ENCODE results near the gene NPC2.
A peak's percentile ranks its signal among the peaks of the same experiment; 100 is the strongest.

The NPC2 gene

DNA sequence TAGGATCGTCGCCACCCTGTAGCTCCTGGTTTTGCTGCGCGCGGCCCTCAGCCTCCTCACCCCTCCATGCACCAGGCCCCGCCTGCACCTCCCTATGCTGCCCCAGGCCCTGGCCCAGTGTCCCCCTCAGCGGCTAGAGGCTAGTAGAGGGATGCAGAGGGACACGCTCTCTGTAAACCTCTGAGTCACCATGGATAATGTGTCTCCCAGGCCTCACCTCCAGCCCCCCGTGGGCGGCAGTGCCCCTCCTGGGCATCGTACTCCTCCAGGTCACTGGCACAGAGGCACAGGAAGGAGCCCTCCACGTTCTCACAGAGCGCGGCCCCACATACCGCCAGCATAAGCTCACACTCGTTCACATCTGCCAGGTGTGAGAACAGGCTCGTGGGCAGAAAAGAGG lies 12.7 kb upstream of the NPC2 start:
- peak in 4 of 42 donors; percentile 6 to 26 (median 16) for DNase-seq
- intact Hi-C loops (cut with DNase I), result no loop called here

DNA sequence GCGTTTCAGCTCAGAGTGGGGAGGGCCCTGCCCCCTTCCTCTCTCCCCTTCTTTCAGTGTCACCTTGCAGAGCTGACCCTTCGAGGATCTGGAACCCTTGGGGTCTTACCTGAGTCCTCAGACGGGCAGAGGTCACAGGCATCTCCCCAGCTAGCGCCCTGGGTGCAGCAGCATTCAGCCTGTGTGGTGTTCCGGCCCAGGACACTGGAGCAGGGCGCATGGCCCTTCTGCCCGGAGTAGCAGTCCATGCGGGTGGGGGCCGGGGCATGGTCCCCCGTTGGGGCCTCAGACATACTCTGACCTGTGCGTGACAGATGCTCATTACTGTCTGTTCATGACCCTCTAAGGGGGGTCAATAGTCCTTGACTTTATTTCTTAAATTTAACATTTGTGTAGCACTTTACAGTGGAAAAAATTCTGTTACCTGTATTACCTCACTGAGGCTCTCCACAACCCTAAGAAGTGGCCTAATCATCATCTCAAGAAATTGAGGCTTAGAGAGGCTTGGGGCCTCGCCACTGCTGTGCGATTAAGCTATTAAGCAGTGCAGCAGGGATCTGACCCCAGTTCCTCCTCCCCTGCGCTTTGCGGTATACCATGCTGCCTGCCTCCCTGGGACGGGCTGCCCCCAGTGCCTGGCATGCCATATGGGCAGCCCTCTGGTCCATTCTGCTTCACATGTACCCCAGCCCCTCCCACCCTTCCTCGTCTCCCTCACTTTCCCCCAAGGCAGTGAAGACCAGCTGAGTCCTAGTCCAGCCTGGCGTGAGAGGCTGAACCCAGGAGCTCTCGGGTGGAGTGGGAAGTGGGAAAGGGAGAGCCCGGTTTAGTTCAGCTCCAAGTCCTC lies 12.0 kb upstream of the NPC2 start:
- peak in 6 of 42 donors; percentile 6 to 33 (median 17) for DNase-seq
- intact Hi-C loops (cut with DNase I), result loop anchor here (5.0 kb wide), 1 partner anchor 107 kb away; the partner anchor contains the start of gene LTBP2

DNA sequence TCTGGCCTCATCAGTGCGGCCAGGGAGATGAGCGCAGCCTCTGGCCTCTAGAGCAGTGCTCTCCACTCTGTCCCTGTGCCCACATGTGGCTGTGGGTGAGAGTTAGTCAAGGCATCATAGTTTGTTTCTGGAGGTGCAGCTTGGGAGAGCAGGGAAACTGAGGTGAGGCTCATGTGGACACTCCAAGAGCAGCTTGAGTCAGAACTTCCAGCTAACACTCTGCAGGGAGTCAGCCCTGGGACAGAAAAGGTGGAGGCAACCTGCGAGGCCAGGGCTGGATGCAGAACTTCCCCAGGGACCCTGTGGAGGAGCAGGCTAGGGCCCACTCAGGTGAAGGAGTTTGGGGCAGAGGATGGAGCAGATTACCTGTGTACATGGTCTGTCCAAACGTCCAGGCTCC lies 11.3 kb upstream of the NPC2 start:
- DNase-seq, result peak in 2 of 42 donors; percentile 6
- intact Hi-C loops (cut with DNase I), result loop anchor here (5.0 kb wide), 1 partner anchor 108 kb away; the partner anchor contains the start of gene LTBP2

DNA sequence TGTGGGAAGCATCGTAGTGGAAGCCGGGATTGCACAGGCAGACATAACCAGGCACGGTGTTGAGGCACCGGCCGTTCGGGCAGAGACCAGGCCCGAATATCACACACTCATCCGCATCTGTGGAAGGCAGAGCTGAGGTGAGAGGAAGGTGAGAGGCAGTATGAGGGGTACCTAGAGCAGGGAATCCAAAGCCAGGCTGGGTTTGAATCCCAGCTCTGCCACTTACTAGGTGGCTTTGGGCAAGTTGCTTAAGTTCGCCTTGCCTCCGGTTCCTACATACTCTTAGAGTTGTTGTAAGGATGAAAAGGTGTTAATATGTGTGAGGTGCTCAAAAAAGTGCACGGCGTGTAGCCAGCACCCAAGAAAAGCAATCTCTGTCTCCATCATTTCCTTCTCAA lies 10.8 kb upstream of the NPC2 start:
- intact Hi-C loops (cut with DNase I), result loop anchor here (5.0 kb wide), 1 partner anchor 108 kb away; the partner anchor contains the start of gene LTBP2
- peak in 4 of 42 donors; percentile 3 to 20 (median 9) for DNase-seq

DNA sequence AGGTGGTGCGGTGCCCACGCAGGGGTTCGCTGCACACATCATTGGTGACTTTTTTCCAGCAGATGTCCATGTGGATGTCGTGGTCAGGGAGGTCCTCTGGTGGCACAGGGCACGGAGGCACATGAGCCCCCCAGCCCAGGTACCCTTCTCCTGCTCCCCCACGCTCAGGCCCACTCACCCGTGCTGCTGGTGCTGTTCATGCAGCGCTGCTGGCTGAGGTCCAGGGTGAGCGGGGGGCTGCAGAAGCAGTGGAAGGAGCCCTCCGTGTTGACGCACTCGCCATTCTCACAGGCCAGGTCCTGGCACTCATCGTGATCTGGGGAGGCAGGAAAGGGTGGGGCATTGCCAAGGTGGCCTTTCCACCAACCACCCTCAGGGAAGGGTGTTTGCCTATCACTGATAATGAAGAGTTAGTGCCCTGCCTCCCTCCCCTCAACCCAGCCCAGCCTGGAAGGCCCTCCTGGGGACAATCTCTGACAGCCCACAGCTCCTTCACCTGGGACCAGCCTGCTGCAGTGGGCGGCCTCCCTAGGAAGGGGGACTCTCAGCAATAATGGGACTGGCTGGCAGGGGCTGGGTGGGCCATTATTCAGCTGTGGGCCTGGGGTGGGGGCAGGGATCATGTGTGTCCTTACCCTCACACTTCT lies 10.3 kb upstream of the NPC2 start:
- DNase-seq, result peak in 4 of 42 donors; percentile 5 to 36 (median 26)

DNA sequence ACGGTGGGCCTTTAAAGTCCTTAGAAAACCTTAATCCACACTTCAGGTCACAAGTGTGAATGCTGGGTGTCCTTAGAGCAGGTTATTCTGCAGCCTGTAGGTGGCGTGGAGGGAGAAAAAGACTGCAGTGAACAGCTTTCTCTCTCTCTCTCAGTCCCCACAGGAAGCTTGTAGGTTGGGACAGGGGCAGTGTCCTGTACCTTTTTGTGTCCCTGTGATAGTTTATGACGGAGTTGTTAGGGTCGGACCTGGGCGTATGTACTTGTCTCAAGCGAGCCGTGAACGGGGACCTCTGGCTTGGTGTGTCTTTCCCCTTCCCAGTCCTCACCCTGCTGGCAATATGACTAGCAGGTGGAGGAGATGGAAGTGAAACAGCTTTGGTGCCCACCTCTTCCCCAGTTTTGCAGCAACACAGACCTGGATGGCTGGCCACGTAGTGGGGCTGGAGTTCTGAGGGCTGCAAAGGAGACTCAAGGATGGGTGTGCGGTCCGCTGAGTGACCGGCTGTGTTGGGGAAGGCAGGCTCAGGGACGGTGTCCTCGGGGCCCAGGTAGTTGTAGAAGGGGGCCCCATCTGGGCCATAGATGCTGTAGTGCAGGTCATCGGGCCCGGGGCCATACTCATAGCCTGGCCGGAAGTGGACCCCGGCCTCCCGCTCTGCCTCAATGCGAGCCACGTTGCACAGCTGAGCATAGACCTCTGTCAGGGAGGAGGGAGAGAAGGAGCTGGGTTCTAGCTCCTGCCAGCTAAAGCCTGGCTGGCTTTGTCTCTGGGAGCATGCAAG lies 9.3 kb upstream of the NPC2 start:
- peak in 25 of 42 donors; percentile 20 to 72 (median 49) for DNase-seq
- intact Hi-C loops (cut with DNase I), result loop anchor here (5.0 kb wide), 1 partner anchor 110 kb away; the partner anchor contains the start of gene LTBP2

More for the DNA sequence above, 10.3 kb upstream of the NPC2 start:
- intact Hi-C loops (cut with DNase I), result loop anchor here (5.0 kb wide), 1 partner anchor 109 kb away; the partner anchor contains the start of gene LTBP2

DNA sequence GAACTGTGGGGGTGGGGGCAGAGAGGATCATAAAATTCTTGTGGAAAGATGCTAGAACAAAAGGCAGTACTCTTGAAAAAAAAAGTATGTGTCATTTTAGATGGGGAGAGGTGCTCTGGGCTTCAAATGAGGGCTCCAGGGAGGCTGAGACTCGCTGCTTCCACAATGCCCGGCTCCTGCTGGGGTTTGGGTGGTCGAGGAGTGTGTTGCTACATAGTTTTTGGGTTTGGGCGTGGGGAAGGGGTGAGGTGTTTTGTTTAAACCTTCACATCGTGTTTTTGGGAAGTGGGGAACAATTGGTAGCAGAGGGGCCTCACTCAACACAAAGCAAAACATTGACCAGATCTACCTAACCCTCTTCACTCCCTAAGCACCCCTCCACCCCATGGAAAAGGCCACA lies 8.6 kb upstream of the NPC2 start:
- DNase-seq, result peak in 1 of 42 donors; percentile 13
- intact Hi-C loops (cut with DNase I), result loop anchor here (5.0 kb wide), 1 partner anchor 111 kb away; the partner anchor contains the start of gene LTBP2

DNA sequence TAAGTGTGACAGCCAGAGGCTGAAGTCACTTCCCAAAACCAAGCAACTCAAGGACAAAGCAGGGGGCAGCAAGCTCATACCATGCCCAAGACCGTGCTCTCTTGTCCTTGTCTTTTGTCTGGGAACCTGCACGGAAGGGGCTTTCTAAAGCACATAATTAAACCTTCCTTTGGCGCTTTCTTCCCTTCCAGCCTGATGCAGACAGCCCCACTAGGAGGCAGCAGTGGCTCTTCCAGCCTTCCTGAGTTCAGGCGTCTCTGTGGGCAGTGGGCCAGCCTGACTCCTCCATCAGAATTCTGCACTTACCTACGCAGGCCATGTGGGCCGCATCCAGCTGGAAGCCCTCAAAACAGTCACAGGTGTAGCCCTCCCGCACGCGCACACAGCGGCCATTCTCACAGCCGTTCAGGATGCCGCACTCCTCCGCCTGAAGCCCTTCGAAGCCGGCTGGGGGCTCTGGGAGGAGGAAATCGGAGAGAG lies 8.1 kb upstream of the NPC2 start:
- DNase-seq, result peak in 39 of 42 donors; percentile 27 to 80 (median 62)
- intact Hi-C loops (cut with DNase I), result loop anchor here (5.0 kb wide), 1 partner anchor 111 kb away; the partner anchor contains the start of gene LTBP2

DNA sequence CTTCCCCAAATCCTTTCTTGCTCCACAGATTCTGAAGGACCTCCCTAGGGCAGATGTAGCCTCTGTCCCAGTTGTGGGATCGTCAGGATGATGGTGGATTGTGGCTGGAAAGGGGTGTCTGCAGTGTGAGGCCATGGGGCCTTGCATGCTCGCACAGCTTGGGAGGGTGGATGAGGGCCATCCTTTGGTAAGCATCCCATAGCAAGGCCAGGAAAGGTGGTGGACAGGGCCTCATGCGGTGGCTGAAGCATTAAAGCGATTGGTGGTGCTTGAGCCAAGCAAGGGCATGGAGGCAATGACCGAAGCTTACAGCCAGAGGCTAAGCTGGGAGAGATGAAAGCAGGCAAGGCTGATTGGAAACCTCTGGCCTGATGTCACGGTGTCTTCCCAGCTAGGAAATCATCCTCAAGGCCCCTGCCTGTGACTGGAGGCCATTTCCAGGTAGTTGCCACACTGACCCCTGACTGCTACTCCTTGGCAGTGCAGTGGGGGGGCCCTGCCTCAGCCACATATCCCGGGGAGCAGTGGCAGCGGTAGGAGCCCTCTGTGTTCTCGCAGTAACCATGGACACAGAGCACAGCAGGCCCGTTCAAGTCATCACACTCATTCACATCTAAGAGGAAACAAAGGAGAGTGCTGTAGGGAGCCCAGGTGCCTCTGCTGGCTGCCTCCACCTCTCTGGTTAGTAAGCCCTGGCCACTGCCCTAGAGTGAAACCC lies 7.5 kb upstream of the NPC2 start:
- intact Hi-C loops (cut with DNase I), result loop anchor here (5.0 kb wide), 1 partner anchor 112 kb away; the partner anchor contains the start of gene LTBP2
- DNase-seq, result peak in 3 of 42 donors; percentile 12 to 37 (median 30)

DNA sequence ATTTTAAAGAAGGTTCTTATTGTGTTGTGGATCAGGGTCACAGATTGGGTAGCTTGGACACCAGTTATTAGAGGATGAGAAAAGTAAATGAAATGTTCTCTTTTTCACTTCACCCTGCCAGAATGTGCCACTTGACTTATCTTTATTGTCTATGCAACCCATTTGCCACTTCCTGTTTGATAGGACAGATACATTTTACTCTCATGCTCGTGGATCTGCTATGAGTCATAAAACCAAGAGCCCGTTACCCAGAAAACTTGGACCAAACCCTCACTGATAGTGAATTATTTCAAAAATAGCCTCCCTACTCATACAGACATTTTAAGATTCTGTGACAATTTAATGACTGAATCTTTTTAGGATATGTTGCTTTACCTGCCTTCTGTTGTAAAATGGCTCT lies 2.3 kb upstream of the NPC2 start:
- DNase-seq, result no peak
- intact Hi-C loops (cut with DNase I), result no loop called here

DNA sequence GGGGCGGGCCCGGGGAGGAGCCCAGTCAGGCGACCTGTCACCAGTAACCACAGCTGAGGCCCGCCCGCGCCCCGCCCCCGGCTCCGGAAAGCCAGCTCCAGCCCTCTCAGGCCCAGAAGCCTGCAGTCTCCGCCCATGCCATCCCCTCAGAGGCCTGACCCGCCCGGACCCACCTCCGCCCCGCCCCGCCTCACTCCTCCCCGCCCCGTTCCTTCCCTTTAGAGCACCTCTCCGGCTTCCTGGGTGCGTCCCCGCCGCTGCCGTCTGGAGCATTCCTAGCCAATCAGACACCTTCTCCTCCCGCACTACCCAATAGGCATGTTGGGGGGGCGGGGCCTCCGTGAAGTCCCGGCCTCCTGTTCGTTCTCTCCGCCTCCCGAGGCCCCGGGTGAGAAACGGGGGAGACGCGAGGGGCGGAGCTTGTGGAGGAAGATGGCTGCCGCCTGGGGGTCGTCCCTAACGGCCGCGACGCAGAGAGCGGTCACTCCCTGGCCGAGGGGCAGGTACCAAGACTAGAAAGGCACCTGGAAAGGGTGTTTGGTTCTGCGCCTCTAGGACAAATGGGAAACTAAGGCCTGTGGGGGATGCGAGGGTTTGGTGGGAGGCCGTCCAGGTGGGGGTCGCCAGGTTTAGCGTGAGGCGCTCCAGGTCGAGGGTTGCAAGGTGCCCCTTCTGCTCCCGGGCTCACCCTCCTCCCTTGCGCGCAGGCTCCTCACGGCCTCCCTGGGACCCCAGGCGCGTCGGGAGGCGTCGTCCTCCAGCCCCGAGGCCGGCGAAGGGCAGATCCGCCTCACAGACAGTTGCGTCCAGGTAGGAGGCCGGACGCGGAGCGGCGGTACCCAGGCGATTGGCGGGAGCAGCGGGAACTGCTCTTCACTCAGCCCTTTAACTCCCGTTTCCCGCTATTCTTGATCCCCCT lies 497 bp upstream of the NPC2 start, which contains the start of gene ISCA2:
ISCA2 (plus strand) TSS at position 423 of the 919 bp plus-strand sequence; CDS start at position 433, 10 bp downstream.
- intact Hi-C loops (cut with DNase I), result no loop called here
- DNase-seq, result peak; percentile 96 to 100 (median 99)

DNA sequence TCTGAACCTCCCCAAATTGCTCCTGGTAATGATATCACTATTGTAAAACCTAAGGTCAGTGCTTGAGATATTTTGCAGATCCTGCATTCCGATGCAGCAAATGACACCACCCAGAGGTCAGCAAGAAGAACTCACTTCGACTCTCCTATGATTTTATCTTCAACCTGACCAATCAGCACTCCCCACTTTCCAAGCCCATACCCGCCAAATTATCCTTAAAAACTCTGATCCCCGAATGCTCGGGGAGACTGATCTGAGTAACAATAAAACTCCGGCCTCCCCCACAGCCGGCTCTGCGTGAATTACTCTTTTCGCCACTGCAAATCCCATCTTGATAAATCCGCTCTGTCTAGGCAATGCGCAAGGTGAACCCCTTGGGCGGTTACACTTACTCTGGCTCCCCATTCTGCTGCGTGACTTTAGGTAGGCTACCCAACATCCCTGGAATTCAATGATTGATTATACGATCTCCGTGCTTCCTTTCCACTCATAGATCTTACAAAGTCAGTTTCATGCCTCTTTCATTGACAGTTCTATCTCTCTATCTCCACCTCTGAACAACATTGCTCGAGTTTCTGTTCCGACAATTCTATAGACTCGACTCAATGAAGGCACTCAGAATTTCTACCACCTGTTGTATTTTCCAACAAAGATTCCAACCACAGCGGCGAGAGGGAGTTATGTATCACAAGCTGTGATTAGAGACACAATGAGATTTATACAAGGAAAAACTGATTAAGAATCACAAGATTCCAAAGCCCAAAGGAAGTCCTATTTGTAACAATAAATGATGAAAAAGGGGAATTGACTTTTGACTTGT lies 939 bp downstream of the NPC2 start:
- intact Hi-C loops (cut with DNase I), result no loop called here
- peak in 5 of 42 donors; percentile 28 to 46 (median 38) for DNase-seq

DNA sequence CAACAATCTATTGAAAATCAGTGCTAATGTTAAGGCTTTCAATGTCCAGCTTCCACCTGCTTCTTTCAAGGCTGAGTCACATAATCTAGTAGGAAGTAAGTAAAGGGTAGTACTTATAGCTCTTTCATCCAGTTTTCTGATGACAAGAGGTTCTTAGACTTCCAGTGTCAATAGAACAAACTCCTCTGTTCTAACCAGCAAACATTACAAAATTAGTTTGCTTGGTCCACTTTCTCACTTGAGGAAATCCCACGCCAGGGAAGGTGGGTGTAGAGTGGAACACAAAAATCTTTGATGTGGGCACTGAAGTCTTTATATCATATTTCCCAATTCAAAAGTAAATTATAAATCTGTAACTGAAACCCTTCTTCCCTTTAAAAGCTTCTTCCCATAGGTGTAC lies 2.6 kb downstream of the NPC2 start:
- intact Hi-C loops (cut with DNase I), result no loop called here
- DNase-seq, result no peak

DNA sequence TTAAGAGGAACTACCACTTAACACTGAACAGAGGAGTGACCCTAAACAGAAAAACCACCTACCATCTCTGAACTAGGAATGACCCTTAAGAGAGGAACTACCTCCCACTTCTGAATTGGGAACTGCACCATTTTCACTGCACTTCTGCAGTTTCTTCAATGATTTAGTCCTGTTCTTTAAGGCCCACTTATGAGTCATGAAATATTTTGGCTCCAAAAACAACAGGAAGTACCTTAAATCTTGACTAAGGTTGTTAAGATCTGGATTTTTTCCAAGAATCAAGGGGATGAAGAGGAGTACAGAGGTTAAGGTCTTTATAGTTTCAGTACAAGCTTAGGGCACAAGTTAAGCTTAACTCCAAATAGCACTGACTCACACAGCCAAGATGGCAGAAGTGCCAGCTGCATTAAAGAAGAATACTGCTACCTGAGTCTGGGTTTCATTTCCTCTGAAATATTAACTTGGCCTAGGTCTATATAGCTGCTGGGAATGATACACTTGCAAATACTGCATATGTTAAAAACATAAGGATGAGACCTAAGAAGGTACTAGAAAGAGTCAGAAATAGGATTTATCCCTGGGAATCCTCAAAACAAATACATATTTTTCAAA lies 4.2 kb downstream of the NPC2 start:
- intact Hi-C loops (cut with DNase I), result no loop called here
- DNase-seq, result no peak

DNA sequence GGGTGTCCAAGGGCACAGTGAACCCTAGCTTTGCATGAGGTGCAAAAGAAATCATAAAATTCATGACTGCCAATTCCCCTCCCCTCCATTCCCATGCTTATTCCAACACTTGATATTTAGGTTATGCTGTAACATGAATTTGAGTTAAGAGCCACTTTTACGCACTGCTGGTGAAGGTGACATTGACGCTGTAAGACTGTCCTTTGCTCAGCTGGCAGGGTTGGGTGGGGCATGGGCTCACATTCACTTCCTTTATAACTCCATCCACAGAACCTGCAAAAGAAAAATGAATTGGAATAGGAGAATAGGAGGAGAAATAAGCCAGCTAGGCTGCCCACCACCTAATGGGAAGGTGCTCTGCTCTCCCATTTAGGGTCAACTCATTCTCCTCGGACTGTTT lies 6.9 kb downstream of the NPC2 start:
- intact Hi-C loops (cut with DNase I), result no loop called here
- DNase-seq, result no peak

DNA sequence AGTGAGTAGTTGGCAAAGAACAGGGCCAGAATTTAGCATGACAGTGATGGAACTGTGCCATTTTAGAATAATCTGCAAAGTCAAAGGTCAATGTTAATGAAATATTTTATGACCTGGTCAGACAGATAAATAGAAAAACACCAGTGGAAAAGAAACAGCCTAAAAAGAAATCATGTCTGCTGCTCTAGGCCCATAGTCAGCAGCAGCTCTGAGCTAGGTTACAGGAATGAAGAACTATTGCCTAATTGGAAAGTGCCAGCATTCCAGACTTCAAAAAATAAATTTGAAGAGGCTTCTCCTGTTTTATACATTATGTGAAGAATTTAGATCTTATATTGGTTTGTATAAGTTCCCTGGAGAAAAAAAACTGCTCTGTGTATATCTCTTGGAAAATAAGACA lies 9.8 kb downstream of the NPC2 start:
- intact Hi-C loops (cut with DNase I), result no loop called here
- DNase-seq, result no peak
